T-helper 2 cell (primary cell): ENCODE data around the gene FAM81A.
A peak's percentile ranks its signal among the peaks of the same experiment; 100 is the strongest.

Experiments used
- DNase-seq, 5 experiments: peaks; one replicate each; pipeline versions ENCODE4 v3.0.0 to v3.0.0-alpha.2; 2012 to 2022

FAM81A gene

GRCh38 chr15:59543721-59544547 lies 105.9 kb downstream of the FAM81A start:
- peak in 1 of 5 experiments; percentile 14 for DNase-seq

GRCh38 chr15:59545573-59545972 lies 107.6 kb downstream of the FAM81A start:
- no peak for DNase-seq

- no peak for DNase-seq
These were observed 110.7 kb downstream of the FAM81A start for GRCh38 chr15:59548501-59549226.

- DNase-seq = no peak
These were observed 111.6 kb downstream of the FAM81A start for GRCh38 chr15:59549301-59550185.

- DNase-seq = no peak
These were observed 112.5 kb downstream of the FAM81A start for GRCh38 chr15:59550530-59550929.

GRCh38 chr15:59550956-59551355 lies 113.0 kb downstream of the FAM81A start:
- DNase-seq = no peak

- DNase-seq = no peak
These were observed 116.1 kb downstream of the FAM81A start for GRCh38 chr15:59553879-59554735.

- DNase-seq = no peak
These were observed 117.7 kb downstream of the FAM81A start for GRCh38 chr15:59555696-59556095.

GRCh38 chr15:59556380-59556779 lies 118.4 kb downstream of the FAM81A start:
- no peak for DNase-seq

- no peak for DNase-seq
These were observed 119.6 kb downstream of the FAM81A start for GRCh38 chr15:59557581-59557980.

GRCh38 chr15:59558851-59559250 lies 120.9 kb downstream of the FAM81A start:
- no peak for DNase-seq

GRCh38 chr15:59561547-59561946 lies 123.6 kb downstream of the FAM81A start:
- no peak for DNase-seq

GRCh38 chr15:59562448-59563186 lies 124.6 kb downstream of the FAM81A start:
- no peak for DNase-seq

- no peak for DNase-seq
These were observed 127.3 kb downstream of the FAM81A start for GRCh38 chr15:59565299-59565698.

GRCh38 chr15:59567324-59567723 lies 129.3 kb downstream of the FAM81A start:
- DNase-seq = no peak

- DNase-seq = peak in 1 of 5 experiments; percentile 64
These were observed 131.5 kb downstream of the FAM81A start for GRCh38 chr15:59569477-59569876.

- no peak for DNase-seq
These were observed 132.3 kb downstream of the FAM81A start for GRCh38 chr15:59570315-59570714.

- no peak for DNase-seq
These were observed 133.6 kb downstream of the FAM81A start for GRCh38 chr15:59571606-59572005.
